Measurements from ENCODE around the gene ERBB4.

ERBB4 gene

GRCh38 chr2:212367431-212367830 lies 171.2 kb downstream of the ERBB4 start:
- no peak for DNase-seq (ENCODE audit: low read depth in 4 of 4, low spot score in 1 of 4)

- no peak for DNase-seq (ENCODE audit: low read depth in 4 of 4, low spot score in 1 of 4)
Observed at GRCh38 chr2:212364112-212364985, 174.3 kb downstream of the ERBB4 start.

- DNase-seq (ENCODE audit: low read depth in 4 of 4, low spot score in 1 of 4): no peak
Observed at GRCh38 chr2:212361174-212361756, 177.3 kb downstream of the ERBB4 start.

GRCh38 chr2:212360068-212360460 lies 178.5 kb downstream of the ERBB4 start:
- no peak for DNase-seq (ENCODE audit: low read depth in 4 of 4, low spot score in 1 of 4)

GRCh38 chr2:212359425-212360067 lies 179.1 kb downstream of the ERBB4 start:
- no peak for DNase-seq (ENCODE audit: low read depth in 4 of 4, low spot score in 1 of 4)

GRCh38 chr2:212357606-212358005 lies 181.0 kb downstream of the ERBB4 start:
- DNase-seq (ENCODE audit: low read depth in 4 of 4, low spot score in 1 of 4): no peak

GRCh38 chr2:212354382-212354781 lies 184.2 kb downstream of the ERBB4 start:
- no peak for DNase-seq (ENCODE audit: low read depth in 4 of 4, low spot score in 1 of 4)

GRCh38 chr2:212348501-212348900 lies 190.1 kb downstream of the ERBB4 start:
- DNase-seq (ENCODE audit: low read depth in 4 of 4, low spot score in 1 of 4): no peak

GRCh38 chr2:212346865-212347264 lies 191.7 kb downstream of the ERBB4 start:
- no peak for DNase-seq (ENCODE audit: low read depth in 4 of 4, low spot score in 1 of 4)

- no peak for DNase-seq (ENCODE audit: low read depth in 4 of 4, low spot score in 1 of 4)
Observed at GRCh38 chr2:212345966-212346365, 192.6 kb downstream of the ERBB4 start.

GRCh38 chr2:212344131-212344530 lies 194.5 kb downstream of the ERBB4 start:
- no peak for DNase-seq (ENCODE audit: low read depth in 4 of 4, low spot score in 1 of 4)

- DNase-seq (ENCODE audit: low read depth in 4 of 4, low spot score in 1 of 4): no peak
Observed at GRCh38 chr2:212343167-212343566, 195.4 kb downstream of the ERBB4 start.

GRCh38 chr2:212337486-212338343 lies 200.9 kb downstream of the ERBB4 start:
- DNase-seq (ENCODE audit: low read depth in 4 of 4, low spot score in 1 of 4): no peak

GRCh38 chr2:212337036-212337435 lies 201.6 kb downstream of the ERBB4 start:
- DNase-seq (ENCODE audit: low read depth in 4 of 4, low spot score in 1 of 4): no peak

GRCh38 chr2:212330263-212330662 lies 208.3 kb downstream of the ERBB4 start:
- DNase-seq (ENCODE audit: low read depth in 4 of 4, low spot score in 1 of 4): no peak

- DNase-seq (ENCODE audit: low read depth in 4 of 4, low spot score in 1 of 4): no peak
Observed at GRCh38 chr2:212328712-212329496, 209.7 kb downstream of the ERBB4 start.

- DNase-seq (ENCODE audit: low read depth in 4 of 4, low spot score in 1 of 4): no peak
Observed at GRCh38 chr2:212328136-212328535, 210.5 kb downstream of the ERBB4 start.

- no peak for DNase-seq (ENCODE audit: low read depth in 4 of 4, low spot score in 1 of 4)
Observed at GRCh38 chr2:212327171-212327809, 211.3 kb downstream of the ERBB4 start.

GRCh38 chr2:212318636-212319035 lies 220.0 kb downstream of the ERBB4 start:
- DNase-seq (ENCODE audit: low read depth in 4 of 4, low spot score in 1 of 4): no peak

GRCh38 chr2:212314680-212315079 lies 223.9 kb downstream of the ERBB4 start:
- no peak for DNase-seq (ENCODE audit: low read depth in 4 of 4, low spot score in 1 of 4)
